IMR-90 (cell line): ENCODE results near the gene SLC15A1. TPM values are rescaled to one million over a fixed set of nuclear protein-coding genes. Genes with fewer than 3 reads are reported as not detected.

Source experiments
- ATAC-seq: fragments of 200-7000 bp; cut with Tn5 transposase; 2 replicates; pipeline ENCODE4 v1.9.1; 2020; ENCODE audit warnings: low read depth, mild to moderate bottlenecking, moderate library complexity
- BruUV-seq: library from RNA; stranded (reverse); fragments of 400-500 nt; replicated peaks from 2 replicates; lab custom pipeline; 2021; lab: Mats Ljungman, UMichigan
- CTCF ChIA-PET: fragments of 300-600 bp; formaldehyde crosslinking; extraction: SDS; loops from one replicate; lab custom pipeline; 2021; ENCODE audit warnings: antibody characterized with exemption; lab: Yijun Ruan, JAX
- POLR2A ChIA-PET: fragments of 300-600 bp; sonication (Branson Sonifier 250); formaldehyde crosslinking; loops from one replicate; lab custom pipeline; 2022; ENCODE audit warnings: antibody characterized with exemption; ENCODE audit not compliant: unreplicated experiment; lab: Charles Lee
- DNase-seq: peaks from one replicate; pipeline ENCODE4 v3.0.0; 2013
- H2AFZ ChIP-seq: replicated peaks from 2 replicates; pipeline ENCODE3; 2013; ENCODE audit warnings: low read length, mild to moderate bottlenecking; ENCODE audit not compliant: poor library complexity
- H2AK5ac ChIP-seq: 2 replicates; pipeline ENCODE4 v1.6.1; 2013; ENCODE audit warnings: low read depth, low read length, inconsistent platforms
- H2AK9ac ChIP-seq: replicated peaks from 2 replicates; pipeline ENCODE3; 2013; ENCODE audit warnings: mild to moderate bottlenecking, low read depth, low read length, moderate library complexity; ENCODE audit not compliant: poor library complexity
- H2BK120ac ChIP-seq: 2 replicates; pipeline ENCODE4 v1.6.1; 2013; ENCODE audit warnings: low read depth, low read length, inconsistent platforms
- H2BK15ac ChIP-seq: 3 replicates; pipeline ENCODE4 v1.6.1; 2013; ENCODE audit warnings: low read depth, low read length, inconsistent platforms
- H2BK20ac ChIP-seq: 2 replicates; pipeline ENCODE4 v1.6.1; 2013; ENCODE audit warnings: low read depth, mild to moderate bottlenecking, inconsistent platforms, low read length, moderate library complexity
- H2BK5ac ChIP-seq: 2 replicates; pipeline ENCODE4 v1.6.1; 2013; ENCODE audit warnings: mild to moderate bottlenecking, low read depth, low read length, inconsistent platforms; ENCODE audit not compliant: poor library complexity, severe bottlenecking
- H3K14ac ChIP-seq: replicated peaks from 2 replicates; pipeline ENCODE4 v1.6.1; 2013; ENCODE audit warnings: low read depth, low read length, inconsistent platforms
- H3K18ac ChIP-seq: 2 replicates; pipeline ENCODE4 v1.6.1; 2013; ENCODE audit warnings: low read depth, low read length, control low read depth
- H3K23ac ChIP-seq: 2 replicates; pipeline ENCODE4 v1.6.1; 2013; ENCODE audit warnings: low read depth, low read length, inconsistent platforms
- H3K27ac ChIP-seq: 2 replicates; pipeline ENCODE4 v1.5.1; 2013; ENCODE audit warnings: mild to moderate bottlenecking, control low read depth, low read length; ENCODE audit not compliant: insufficient read depth
- H3K27me3 ChIP-seq: 2 replicates; pipeline ENCODE4 v1.6.1; 2013; ENCODE audit warnings: low read length; ENCODE audit not compliant: control insufficient read depth, insufficient read depth
- H3K36me3 ChIP-seq: 2 replicates; pipeline ENCODE4 v1.6.1; 2013; ENCODE audit warnings: low read length, mixed read lengths; ENCODE audit not compliant: control insufficient read depth, insufficient read depth
- H3K4ac ChIP-seq: 2 replicates; pipeline ENCODE4 v1.6.1; 2013; ENCODE audit warnings: low read depth, low read length, inconsistent platforms
- H3K4me1 ChIP-seq: 2 replicates; pipeline ENCODE4 v1.6.1; 2013; ENCODE audit warnings: low read length, mixed read lengths; ENCODE audit not compliant: control insufficient read depth, insufficient read depth
- H3K4me2 ChIP-seq: 2 replicates; pipeline ENCODE4 v1.6.1; 2013; ENCODE audit warnings: low read depth, mild to moderate bottlenecking, control low read depth, low read length, moderate library complexity
- H3K4me3 ChIP-seq: 2 replicates; pipeline ENCODE4 v1.5.1; 2013; ENCODE audit warnings: low read depth, mild to moderate bottlenecking, control low read depth, low read length, moderate library complexity; ENCODE audit not compliant: insufficient read depth
- H3K56ac ChIP-seq: 2 replicates; pipeline ENCODE4 v1.6.1; 2013; ENCODE audit warnings: low read length, inconsistent platforms; ENCODE audit not compliant: insufficient read depth; ENCODE audit errors: extremely low read depth
- H3K79me1 ChIP-seq, 2 experiments: 2 replicates each; pipeline ENCODE4 v1.6.1; 2013; ENCODE audit warnings: low read length in 2 of 2, inconsistent platforms in 1 of 2, low read depth in 1 of 2
- H3K9ac ChIP-seq: 2 replicates; pipeline ENCODE4 v1.6.1; 2013; ENCODE audit warnings: low read depth, low read length, control low read depth
- H3K9me1 ChIP-seq: 2 replicates; pipeline ENCODE4 v1.6.1; 2013; ENCODE audit warnings: low read length, inconsistent platforms; ENCODE audit not compliant: insufficient read depth
- H3K9me3 ChIP-seq: 2 replicates; pipeline ENCODE4 v1.6.1; 2013; ENCODE audit warnings: low read length; ENCODE audit not compliant: control insufficient read depth, insufficient read depth
- H4K20me1 ChIP-seq: 2 replicates; pipeline ENCODE4 v1.6.1; 2013; ENCODE audit warnings: low read length, inconsistent platforms; ENCODE audit not compliant: insufficient read depth
- H4K5ac ChIP-seq: 2 replicates; pipeline ENCODE4 v1.6.1; 2013; ENCODE audit warnings: mild to moderate bottlenecking, low read depth, low read length, control low read depth
- H4K8ac ChIP-seq, 2 experiments: 2 replicates each; pipeline ENCODE4 v1.6.1; 2013; ENCODE audit warnings: low read depth in 2 of 2, low read length in 2 of 2, control low read depth in 1 of 2, inconsistent platforms in 1 of 2
- H4K91ac ChIP-seq: 2 replicates; pipeline ENCODE4 v1.6.1; 2013; ENCODE audit warnings: low read depth, low read length, inconsistent platforms; ENCODE audit not compliant: insufficient read depth
- BHLHE40 ChIP-seq: fragments of 150-350 bp; IDR thresholded peaks from 2 replicates; pipeline ENCODE4 v1.6.1; 2016; ENCODE audit warnings: mild to moderate bottlenecking, low read depth, low read length
- CEBPB ChIP-seq: IDR thresholded peaks from 2 replicates; pipeline ENCODE4 v1.6.1; 2012; ENCODE audit warnings: low read depth, low read length, improper control_type of control experiment
- CHD1 ChIP-seq: IDR thresholded peaks from 2 replicates; pipeline ENCODE4 v1.6.1; 2012; ENCODE audit warnings: low read depth, low read length, improper control_type of control experiment
- FOS ChIP-seq: fragments of 150-350 bp; IDR thresholded peaks from 2 replicates; pipeline ENCODE4 v1.6.1; 2016; ENCODE audit warnings: low read depth, low read length
- MAZ ChIP-seq: IDR thresholded peaks from 2 replicates; pipeline ENCODE4 v1.6.1; 2012; ENCODE audit warnings: low read depth, mild to moderate bottlenecking, low read length, improper control_type of control experiment, moderate library complexity, borderline replicate concordance
- POLR2A ChIP-seq: IDR thresholded peaks from 2 replicates; pipeline ENCODE4 v1.6.1; 2012; ENCODE audit warnings: mild to moderate bottlenecking, low read depth, low read length
- RFX5 ChIP-seq: IDR thresholded peaks from 2 replicates; pipeline ENCODE4 v1.8.0; 2012; ENCODE audit warnings: low read depth, mild to moderate bottlenecking, low read length, moderate library complexity
- SMC3 ChIP-seq: fragments of 150-350 bp; IDR thresholded peaks from 2 replicates; pipeline ENCODE4 v1.6.1; 2016; ENCODE audit warnings: low read depth, mild to moderate bottlenecking, antibody characterized with exemption, low read length, moderate library complexity
- WGBS, 2 experiments: methylation state at CpG; one replicate each; pipeline versions ENCODE4 v1.1.5 to v1.1.7; 2013; ENCODE audit warnings: missing lambda C conversion rate in 2 of 2; ENCODE audit not compliant: insufficient read length in 1 of 2; ENCODE audit errors: extremely low coverage in 2 of 2; 5-methylcytosine and 5-hydroxymethylcytosine counted together
- dilution Hi-C: fragments of 300-500 bp; cut with HindIII; formaldehyde crosslinking; loops from one replicate; pipeline ENCODE4 v1.14.3; 2018; ENCODE audit warnings: low sequenced_read_pairs; ENCODE audit not compliant: unreplicated experiment
- in situ Hi-C: fragments of 300-500 bp; cut with MboI; formaldehyde crosslinking; loops from 3 replicates; pipeline ENCODE4 v1.14.3; 2019; ENCODE audit warnings: low sequenced_read_pairs, inconsistent platforms, mixed read lengths
- intact Hi-C: fragments of 100-400 bp; cut with micrococcal nuclease; formaldehyde crosslinking; loops from 2 replicates; pipeline ENCODE4 v1.10.0; 2022
- polyA plus RNA-seq, 3 experiments: library from polyadenylated mRNA; depleted of rRNA; stranded (reverse); fragments of >200 nt; gene quantifications; 2 replicates each; pipeline ENCODE4 v1.2.3, GENCODE V29; 2012; ENCODE audit warnings: low replicate concordance in 1 of 3
- total RNA-seq: library from RNA; depleted of rRNA; stranded (reverse); fragments of >200 nt; gene quantifications from 2 replicates; pipeline ENCODE4 v1.2.3, GENCODE V29; 2012

The SLC15A1 gene
- total and polyA plus RNA-seq, 2 of the 4 experiments (the other 2 are of a cell fraction) = not detected

GRCh38 chr13:98796191-98796590 lies 43.7 kb upstream of the SLC15A1 start:
- Histone ChIP-seq H3K27ac (no peak overlapping the region), H3K14ac (no peak overlapping the region), H3K36me3 (no peaks in the 10 kb centered on the region), H3K23ac (no peak overlapping the region), H2AK5ac (no peak overlapping the region), H4K91ac (no peak overlapping the region), H3K9ac (no peak overlapping the region), H3K4ac (no peak overlapping the region), H2AFZ (no peak overlapping the region), H2BK120ac (no peak overlapping the region), H3K4me2 (no peak overlapping the region), H3K27me3 (no peaks in the 10 kb centered on the region), H2BK20ac (no peak overlapping the region), H3K18ac (no peak overlapping the region), H3K4me3 (no peak overlapping the region), H3K9me3 (no peaks in the 10 kb centered on the region), H3K56ac (no peak overlapping the region), H3K4me1 (no peaks in the 10 kb centered on the region), H4K20me1 (no peaks in the 10 kb centered on the region), H4K8ac (no peak overlapping the region), H3K9me1 (peaks cover 7% of the 10 kb centered on the region; the same call in 1 of the 2 replicates), H2BK5ac (no peak overlapping the region), H2AK9ac (no peak overlapping the region), H2BK15ac (no peak overlapping the region), H4K5ac (no peak overlapping the region), H3K79me1 (no peaks in the 10 kb centered on the region)
- CTCF ChIA-PET = no interaction called here
- no peak for TF ChIP-seq SMC3
- no peak for TF ChIP-seq CHD1
- no peak for TF ChIP-seq MAZ
- no peak for TF ChIP-seq FOS
- no peak for TF ChIP-seq CEBPB
- TF ChIP-seq POLR2A = no peak
- no peak for TF ChIP-seq BHLHE40
- TF ChIP-seq RFX5 = no peak
- no peak for ATAC-seq
- POLR2A ChIA-PET = no interaction called here
- intact Hi-C loops = no loop called here
- in situ Hi-C loops = no loop called here
- 40% methylated on average over 1 of the region's 5 CpGs; no CpG with 5 or more reads in 1 of the 2 experiments for WGBS, 2 experiments
- no TSS peak for BruUV-seq
- dilution Hi-C loops = no loop called here
- no peak for DNase-seq
